H1 (cell line): ENCODE results near the gene POFUT2. TPM values are rescaled to one million over a fixed set of nuclear protein-coding genes. Genes with fewer than 3 reads are reported as not detected.

Source experiments
- BACH1 ChIP-seq: IDR thresholded peaks from 2 replicates; pipeline ENCODE4 v1.6.1; 2012; ENCODE audit warnings: low read length, improper control_type of control experiment
- RNF2 ChIP-seq: fragments of 200-900, 300-1000 bp; sonication (generic); IDR thresholded peaks from 2 replicates; pipeline ENCODE4 v1.7.1; 2016; ENCODE audit warnings: borderline replicate concordance, low read depth, mild to moderate bottlenecking, antibody characterized with exemption, low read length; ENCODE audit not compliant: poor library complexity, severe bottlenecking; ENCODE audit errors: missing control alignments
- polyA plus RNA-seq, 7 experiments: library from polyadenylated mRNA; depleted of rRNA in 3 of 7; stranded (reverse) in 5 of 7; unstranded in 2 of 7; fragments of >200 nt in 5 of 7; fragments of 200-250 nt in 2 of 7; gene quantifications; 1 replicate in 5 of 7; 2 replicates in 1 of 7; 4 replicates in 1 of 7; pipeline versions ENCODE4 v1.2.1 to v1.2.3, GENCODE V29; 2011 to 2013; ENCODE audit warnings: missing spikeins in 2 of 7, mixed read lengths in 2 of 7
- total RNA-seq: library from RNA; stranded (reverse); fragmentation: NEBNext Ultra II Directional; extraction: Animal tissue kit (Norgen Biotek cat#: 25700); gene quantifications from 2 replicates; pipeline ENCODE4 v1.2.1, GENCODE V29; 2021

The POFUT2 gene
- total and polyA plus RNA-seq, 2 of the 8 experiments (the other 6 are each of a cell fraction or from before 2014, with no cell fraction given): 13.7 to 32.1 TPM

DNA sequence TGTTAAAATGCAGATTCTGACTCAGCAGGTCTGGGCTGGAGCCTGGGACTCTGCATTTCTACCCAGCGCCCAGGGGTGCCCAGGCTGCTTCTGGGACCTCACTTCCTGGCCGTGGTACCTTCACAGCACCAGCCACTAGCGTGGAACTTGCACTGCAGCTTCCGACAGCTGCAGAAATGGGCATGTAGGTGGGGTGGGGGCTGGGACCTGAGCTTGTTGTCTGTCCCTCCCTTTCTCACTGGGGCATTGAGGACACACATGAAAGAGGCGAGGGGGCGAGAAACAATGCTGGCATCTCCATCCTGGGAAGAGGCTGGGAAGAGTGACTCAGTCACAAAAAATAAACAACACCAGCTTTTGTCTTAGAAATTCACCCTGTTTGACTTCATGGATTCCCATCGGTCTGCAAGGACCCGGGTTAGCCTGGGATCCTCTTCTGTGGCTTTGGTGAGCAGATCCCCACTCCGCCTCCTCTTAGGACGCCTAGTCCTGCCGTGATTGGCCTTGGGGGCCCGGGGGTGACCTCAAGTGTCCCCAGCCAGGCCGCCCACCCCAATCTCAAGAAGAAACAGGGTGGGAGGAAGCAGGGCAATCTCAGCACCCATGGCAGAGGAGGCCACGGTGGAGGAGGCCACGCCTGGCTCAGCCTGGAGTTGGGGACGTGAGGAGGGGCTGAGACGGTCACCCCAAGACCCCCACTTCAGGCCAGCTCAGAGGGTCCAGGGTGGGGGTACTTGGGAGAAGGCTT, 29.9 kb upstream of the POFUT2 start (continued):
- TF ChIP-seq BACH1 (no peak), RNF2 (no peak)
